Measurements from ENCODE around the gene CYP2U1.

The CYP2U1 gene

GRCh38 chr4:107930821-107931774 is at the start of gene CYP2U1:
Gene CYP2U1 (plus strand): TSS chr4:107931549. CDS start chr4:107931644, 95 bp downstream.
- Histone ChIP-seq H3K4me3 (ENCODE audit: low read length in 2 of 2) (peak within 1 kb of the TSS; percentile 90 to 91), H3K4me1 (ENCODE audit: control insufficient read depth, insufficient read depth, low read length) (peaks cover 14% of the 10 kb centered on the region), H3K9me3 (ENCODE audit: control insufficient read depth in 2 of 2, low read length in 2 of 2) (no peaks in the 10 kb centered on the region), H3K27me3 (ENCODE audit: control insufficient read depth in 1 of 2, insufficient read depth in 2 of 2, low read length in 2 of 2) (no peaks in the 10 kb centered on the region), H3K27ac (ENCODE audit: low read length) (peak within 1 kb of the TSS; percentile 50), H3K36me3 (ENCODE audit: control insufficient read depth in 2 of 2, insufficient read depth in 2 of 2, low read length in 2 of 2) (no peaks in the 10 kb centered on the region), H3K9ac (ENCODE audit: low read length in 2 of 2) (peak within 1 kb of the TSS; percentile 59 to 81)

GRCh38 chr4:107885865-107886264 is 45.5 kb upstream of the CYP2U1 start:
- no peaks in the 10 kb centered on the region for H3K27me3 ChIP-seq (ENCODE audit: control insufficient read depth in 1 of 2, insufficient read depth in 2 of 2, low read length in 2 of 2)
- no peaks in the 10 kb centered on the region for H3K4me1 ChIP-seq (ENCODE audit: control insufficient read depth, insufficient read depth, low read length)
- H3K9ac ChIP-seq (ENCODE audit: low read length in 2 of 2): no peak overlapping the region
- H3K27ac ChIP-seq (ENCODE audit: low read length): no peak overlapping the region
- H3K4me3 ChIP-seq (ENCODE audit: low read length in 2 of 2): no peak overlapping the region
- H3K36me3 ChIP-seq (ENCODE audit: control insufficient read depth in 2 of 2, insufficient read depth in 2 of 2, low read length in 2 of 2): no peaks in the 10 kb centered on the region
- no peaks in the 10 kb centered on the region for H3K9me3 ChIP-seq (ENCODE audit: control insufficient read depth in 2 of 2, low read length in 2 of 2)

- no peaks in the 10 kb centered on the region for H3K36me3 ChIP-seq (ENCODE audit: control insufficient read depth in 2 of 2, insufficient read depth in 2 of 2, low read length in 2 of 2)
- no peaks in the 10 kb centered on the region for H3K27me3 ChIP-seq (ENCODE audit: control insufficient read depth in 1 of 2, insufficient read depth in 2 of 2, low read length in 2 of 2)
- no peak overlapping the region for H3K27ac ChIP-seq (ENCODE audit: low read length)
- H3K4me1 ChIP-seq (ENCODE audit: control insufficient read depth, insufficient read depth, low read length): no peaks in the 10 kb centered on the region
- no peak overlapping the region for H3K4me3 ChIP-seq (ENCODE audit: low read length in 2 of 2)
- H3K9ac ChIP-seq (ENCODE audit: low read length in 2 of 2): no peak overlapping the region
- H3K9me3 ChIP-seq (ENCODE audit: control insufficient read depth in 2 of 2, low read length in 2 of 2): no peaks in the 10 kb centered on the region
Observed at GRCh38 chr4:107888237-107888636, 43.1 kb upstream of the CYP2U1 start.

GRCh38 chr4:107890779-107891178 is 40.6 kb upstream of the CYP2U1 start:
- no peak overlapping the region for H3K4me3 ChIP-seq (ENCODE audit: low read length in 2 of 2)
- no peaks in the 10 kb centered on the region for H3K9me3 ChIP-seq (ENCODE audit: control insufficient read depth in 2 of 2, low read length in 2 of 2)
- no peaks in the 10 kb centered on the region for H3K27me3 ChIP-seq (ENCODE audit: control insufficient read depth in 1 of 2, insufficient read depth in 2 of 2, low read length in 2 of 2)
- H3K4me1 ChIP-seq (ENCODE audit: control insufficient read depth, insufficient read depth, low read length): peaks cover 4% of the 10 kb centered on the region
- H3K27ac ChIP-seq (ENCODE audit: low read length): no peak overlapping the region
- H3K9ac ChIP-seq (ENCODE audit: low read length in 2 of 2): no peak overlapping the region
- H3K36me3 ChIP-seq (ENCODE audit: control insufficient read depth in 2 of 2, insufficient read depth in 2 of 2, low read length in 2 of 2): no peaks in the 10 kb centered on the region

- Histone ChIP-seq H3K9me3 (ENCODE audit: control insufficient read depth in 2 of 2, low read length in 2 of 2) (no peaks in the 10 kb centered on the region), H3K4me1 (ENCODE audit: control insufficient read depth, insufficient read depth, low read length) (peaks cover 4% of the 10 kb centered on the region), H3K9ac (ENCODE audit: low read length in 2 of 2) (no peak overlapping the region), H3K4me3 (ENCODE audit: low read length in 2 of 2) (no peak overlapping the region), H3K27me3 (ENCODE audit: control insufficient read depth in 1 of 2, insufficient read depth in 2 of 2, low read length in 2 of 2) (no peaks in the 10 kb centered on the region), H3K36me3 (ENCODE audit: control insufficient read depth in 2 of 2, insufficient read depth in 2 of 2, low read length in 2 of 2) (no peaks in the 10 kb centered on the region), H3K27ac (ENCODE audit: low read length) (no peak overlapping the region)
Observed at GRCh38 chr4:107891299-107891698, 40.0 kb upstream of the CYP2U1 start.

GRCh38 chr4:107893171-107894137 is 37.9 kb upstream of the CYP2U1 start:
- Histone ChIP-seq H3K36me3 (ENCODE audit: control insufficient read depth in 2 of 2, insufficient read depth in 2 of 2, low read length in 2 of 2) (no peaks in the 10 kb centered on the region), H3K27ac (ENCODE audit: low read length) (no peak overlapping the region), H3K4me1 (ENCODE audit: control insufficient read depth, insufficient read depth, low read length) (peaks cover 7% of the 10 kb centered on the region)

GRCh38 chr4:107894138-107894603 is 37.2 kb upstream of the CYP2U1 start:
- Histone ChIP-seq H3K27ac (ENCODE audit: low read length) (no peak overlapping the region), H3K4me1 (ENCODE audit: control insufficient read depth, insufficient read depth, low read length) (peaks cover 7% of the 10 kb centered on the region), H3K9me3 (ENCODE audit: control insufficient read depth in 2 of 2, low read length in 2 of 2) (no peaks in the 10 kb centered on the region), H3K27me3 (ENCODE audit: control insufficient read depth in 1 of 2, insufficient read depth in 2 of 2, low read length in 2 of 2) (no peaks in the 10 kb centered on the region), H3K36me3 (ENCODE audit: control insufficient read depth in 2 of 2, insufficient read depth in 2 of 2, low read length in 2 of 2) (no peaks in the 10 kb centered on the region), H3K4me3 (ENCODE audit: low read length in 2 of 2) (no peak overlapping the region), H3K9ac (ENCODE audit: low read length in 2 of 2) (no peak overlapping the region)

More at GRCh38 chr4:107893171-107894137, 37.9 kb upstream of the CYP2U1 start:
- Histone ChIP-seq H3K4me3 (ENCODE audit: low read length in 2 of 2) (peak overlapping the region in 1 of 2 donors; percentile 20), H3K27me3 (ENCODE audit: control insufficient read depth in 1 of 2, insufficient read depth in 2 of 2, low read length in 2 of 2) (no peaks in the 10 kb centered on the region), H3K9ac (ENCODE audit: low read length in 2 of 2) (no peak overlapping the region), H3K9me3 (ENCODE audit: control insufficient read depth in 2 of 2, low read length in 2 of 2) (no peaks in the 10 kb centered on the region)

- Histone ChIP-seq H3K4me1 (ENCODE audit: control insufficient read depth, insufficient read depth, low read length) (peaks cover 18% of the 10 kb centered on the region), H3K36me3 (ENCODE audit: control insufficient read depth in 2 of 2, insufficient read depth in 2 of 2, low read length in 2 of 2) (no peaks in the 10 kb centered on the region), H3K9ac (ENCODE audit: low read length in 2 of 2) (peak overlapping the region in 1 of 2 donors; percentile 46), H3K27me3 (ENCODE audit: control insufficient read depth in 1 of 2, insufficient read depth in 2 of 2, low read length in 2 of 2) (no peaks in the 10 kb centered on the region), H3K27ac (ENCODE audit: low read length) (peak overlapping the region; percentile 32), H3K9me3 (ENCODE audit: control insufficient read depth in 2 of 2, low read length in 2 of 2) (no peaks in the 10 kb centered on the region), H3K4me3 (ENCODE audit: low read length in 2 of 2) (no peak overlapping the region)
Observed at GRCh38 chr4:107896158-107896645, 35.1 kb upstream of the CYP2U1 start.

GRCh38 chr4:107896646-107897045 is 34.7 kb upstream of the CYP2U1 start:
- H3K9me3 ChIP-seq (ENCODE audit: control insufficient read depth in 2 of 2, low read length in 2 of 2): no peaks in the 10 kb centered on the region
- no peaks in the 10 kb centered on the region for H3K27me3 ChIP-seq (ENCODE audit: control insufficient read depth in 1 of 2, insufficient read depth in 2 of 2, low read length in 2 of 2)
- peak overlapping the region; percentile 32 for H3K27ac ChIP-seq (ENCODE audit: low read length)
- H3K36me3 ChIP-seq (ENCODE audit: control insufficient read depth in 2 of 2, insufficient read depth in 2 of 2, low read length in 2 of 2): no peaks in the 10 kb centered on the region
- no peak overlapping the region for H3K4me3 ChIP-seq (ENCODE audit: low read length in 2 of 2)
- peak overlapping the region in 1 of 2 donors; percentile 46 for H3K9ac ChIP-seq (ENCODE audit: low read length in 2 of 2)
- H3K4me1 ChIP-seq (ENCODE audit: control insufficient read depth, insufficient read depth, low read length): peaks cover 22% of the 10 kb centered on the region

- Histone ChIP-seq H3K9ac (ENCODE audit: low read length in 2 of 2) (peak overlapping the region in 1 of 2 donors; percentile 24), H3K27me3 (ENCODE audit: control insufficient read depth in 1 of 2, insufficient read depth in 2 of 2, low read length in 2 of 2) (no peaks in the 10 kb centered on the region), H3K9me3 (ENCODE audit: control insufficient read depth in 2 of 2, low read length in 2 of 2) (no peaks in the 10 kb centered on the region), H3K36me3 (ENCODE audit: control insufficient read depth in 2 of 2, insufficient read depth in 2 of 2, low read length in 2 of 2) (no peaks in the 10 kb centered on the region), H3K27ac (ENCODE audit: low read length) (peak overlapping the region; percentile 13), H3K4me1 (ENCODE audit: control insufficient read depth, insufficient read depth, low read length) (peaks cover 23% of the 10 kb centered on the region), H3K4me3 (ENCODE audit: low read length in 2 of 2) (no peak overlapping the region)
Observed at GRCh38 chr4:107897823-107898222, 33.5 kb upstream of the CYP2U1 start.

All from stomach smooth muscle (tissue), 2 donors.